ENCODE data around the gene HOXA6. TPM values are rescaled to one million over a fixed set of nuclear protein-coding genes. Genes with fewer than 3 reads are reported as not detected.

The HOXA6 gene
- total and polyA plus RNA-seq, 9 of the 15 experiments (the other 6 are each of a cell fraction or from before 2014, with no cell fraction given): not detected

DNA sequence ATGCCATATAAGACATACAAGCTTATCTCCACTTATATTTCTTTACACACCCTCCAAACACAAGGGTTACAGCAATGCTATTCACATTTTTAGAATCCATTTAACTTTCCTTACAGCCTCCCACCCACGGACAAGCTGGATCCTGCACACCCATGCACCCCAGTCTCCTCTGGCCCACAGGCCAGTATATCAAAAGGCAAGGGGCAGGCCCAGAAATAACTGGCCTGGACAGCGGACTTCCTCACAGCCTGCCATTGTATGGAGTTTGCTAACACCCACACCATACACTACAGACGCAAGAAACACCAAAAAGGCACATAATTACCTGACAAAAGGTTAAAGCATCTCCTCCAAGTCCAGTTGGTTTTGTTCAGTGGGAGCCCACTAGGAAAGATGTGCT is 29.0 kb downstream of the HOXA6 start:
- Histone ChIP-seq H3K4me3 (no peak overlapping the region), H3K79me2 (ENCODE audit: control insufficient read depth, insufficient read depth, low read length) (no peaks in the 10 kb centered on the region), H4K20me1 (replicated peaks; ENCODE audit: control insufficient read depth, insufficient read depth, low read length) (no peaks in the 10 kb centered on the region; the same call in 1 of the 2 replicates), H3K9me3 (replicated peaks; ENCODE audit: control insufficient read depth, insufficient read depth, low read depth, low read length) (no peaks in the 10 kb centered on the region), H2AFZ (ENCODE audit: low read depth, low read length) (no peak overlapping the region), H3K4me1 (replicated peaks in 1 of 2; ENCODE audit: control insufficient read depth in 2 of 2, insufficient read depth in 2 of 2, low read length in 2 of 2) (peaks cover 0 to 11% of the 10 kb centered on the region in 2 experiments; a peak in 2 of 5 replicates), H3K27me3 (ENCODE audit: control insufficient read depth in 2 of 2, insufficient read depth in 2 of 2, low read length in 2 of 2) (peaks cover 46 to 71% of the 10 kb centered on the region in 2 experiments), H3K9ac (ENCODE audit: insufficient read depth in 1 of 2, low read depth in 2 of 2, low read length in 2 of 2) (no peak overlapping the region), H3K36me3 (ENCODE audit: control insufficient read depth, insufficient read depth, low read length) (no peaks in the 10 kb centered on the region), H3K9me1 (ENCODE audit: control insufficient read depth, insufficient read depth, low read length) (no peaks in the 10 kb centered on the region), H3K27ac (ENCODE audit: extremely low read depth, low read depth, low read length) (no peak overlapping the region), H3K4me2 (ENCODE audit: insufficient read depth, low read length) (no peak overlapping the region)
- in situ Hi-C loops (cut with MboI): no loop called here
- CTCF ChIA-PET (ENCODE audit: low intra/inter-chr PET ratio): no interaction called here
- intact Hi-C loops (cut with micrococcal nuclease): no loop called here
- WGBS (ENCODE audit: insufficient coverage, low coverage, missing lambda C conversion rate): 10% methylated on average over 3 of the region's 3 CpGs
- BruUV-seq (replicated peaks): no TSS peak
- ATAC-seq (no peak), DNase-seq (ENCODE audit: extremely low read depth in 1 of 4, low spot score in 3 of 4) (no peak), FAIRE-seq (no peak)
- POLR2A ChIA-PET: no interaction called here
- no peak for TF ChIP-seq SREBF1 (IDR thresholded peaks at IDR 0.05; ENCODE audit: borderline replicate concordance, low read depth, low read length)
- TF ChIP-seq, protein P1, sequence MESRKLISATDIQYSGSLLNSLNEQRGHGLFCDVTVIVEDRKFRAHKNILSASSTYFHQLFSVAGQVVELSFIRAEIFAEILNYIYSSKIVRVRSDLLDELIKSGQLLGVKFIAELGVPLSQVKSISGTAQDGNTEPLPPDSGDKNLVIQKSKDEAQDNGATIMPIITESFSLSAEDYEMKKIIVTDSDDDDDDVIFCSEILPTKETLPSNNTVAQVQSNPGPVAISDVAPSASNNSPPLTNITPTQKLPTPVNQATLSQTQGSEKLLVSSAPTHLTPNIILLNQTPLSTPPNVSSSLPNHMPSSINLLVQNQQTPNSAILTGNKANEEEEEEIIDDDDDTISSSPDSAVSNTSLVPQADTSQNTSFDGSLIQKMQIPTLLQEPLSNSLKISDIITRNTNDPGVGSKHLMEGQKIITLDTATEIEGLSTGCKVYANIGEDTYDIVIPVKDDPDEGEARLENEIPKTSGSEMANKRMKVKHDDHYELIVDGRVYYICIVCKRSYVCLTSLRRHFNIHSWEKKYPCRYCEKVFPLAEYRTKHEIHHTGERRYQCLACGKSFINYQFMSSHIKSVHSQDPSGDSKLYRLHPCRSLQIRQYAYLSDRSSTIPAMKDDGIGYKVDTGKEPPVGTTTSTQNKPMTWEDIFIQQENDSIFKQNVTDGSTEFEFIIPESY (CRISPR knock-in tag; IDR thresholded peaks at IDR 0.05): no peak
- TF ChIP-seq XRCC3 (IDR thresholded peaks at IDR 0.05): no peak
- no peak for TF ChIP-seq MEF2A (IDR thresholded peaks at IDR 0.05; ENCODE audit: control insufficient read depth, low read depth, low read length)
- TF ChIP-seq SRSF3 (IDR thresholded peaks at IDR 0.05; ENCODE audit: insufficient read depth, low read length): no peak
- TF ChIP-seq CBX5 (IDR thresholded peaks at IDR 0.05; ENCODE audit: borderline replicate concordance, low read depth): no peak
- no peak for TF ChIP-seq ZNF57 (CRISPR knock-in tag; IDR thresholded peaks at IDR 0.05)
- no peak for TF ChIP-seq RERE (CRISPR knock-in tag; IDR thresholded peaks at IDR 0.05; ENCODE audit: borderline replicate concordance)
- TF ChIP-seq ILF3 (IDR thresholded peaks at IDR 0.05; ENCODE audit: borderline replicate concordance): no peak
- TF ChIP-seq RBM17 (IDR thresholded peaks at IDR 0.05; ENCODE audit: borderline replicate concordance, low read depth, low read length): no peak
- no peak for TF ChIP-seq HMG20A (CRISPR knock-in tag; conservative IDR thresholded peaks at IDR 0.05)
- no peak for TF ChIP-seq BRCA1 (IDR thresholded peaks at IDR 0.05)
- TF ChIP-seq BRCA1 (CRISPR knock-in tag; IDR thresholded peaks at IDR 0.05): no peak
- TF ChIP-seq TEAD4 (IDR thresholded peaks at IDR 0.05; ENCODE audit: low read length): no peak
- no peak for TF ChIP-seq TEAD4 (CRISPR knock-in tag; IDR thresholded peaks at IDR 0.05; ENCODE audit: borderline replicate concordance)
- TF ChIP-seq ZSCAN29 (IDR thresholded peaks at IDR 0.05): no peak
- TF ChIP-seq CCAR2 (IDR thresholded peaks at IDR 0.05; ENCODE audit: low read depth, low read length): no peak
